Brain microvascular endothelial cell (primary cell): ENCODE data around the gene GALNT5.

ENCODE experiments used
- DNase-seq: peaks from one replicate; pipeline ENCODE4 v3.0.0-alpha.2; 2020
- H3K27ac ChIP-seq: fragments of 250-450 bp; sonication (Bioruptor Pico); 2 replicates; pipeline ENCODE4 v1.5.1; 2020; ENCODE audit warnings: mild to moderate bottlenecking, moderate library complexity
- H3K27me3 ChIP-seq: fragments of 250-450 bp; sonication (Bioruptor Pico); replicated peaks from 2 replicates; pipeline ENCODE4 v1.5.1; 2020; ENCODE audit warnings: mild to moderate bottlenecking
- H3K36me3 ChIP-seq: fragments of 250-450 bp; sonication (Bioruptor Pico); replicated peaks from 2 replicates; pipeline ENCODE4 v1.5.1; 2020; ENCODE audit warnings: mild to moderate bottlenecking
- H3K4me3 ChIP-seq: 2 replicates; pipeline ENCODE4 v1.5.1; 2011; ENCODE audit warnings: low read depth, mild to moderate bottlenecking, control low read depth, low read length, moderate library complexity
- in situ Hi-C: cut with HindIII; loops from 2 replicates; pipeline ENCODE4 v1.10.0; 2017; ENCODE audit warnings: low sequenced_read_pairs, low pct_ligation_motif_present
- TF ChIP-seq, protein P1 (sequence below): IDR thresholded peaks from 2 replicates; pipeline ENCODE4 v1.5.1; 2011; ENCODE audit warnings: low read depth, mild to moderate bottlenecking, moderate library complexity, low read length, control low read depth, inconsistent platforms; ENCODE audit errors: missing control alignments

The GALNT5 gene

DNA sequence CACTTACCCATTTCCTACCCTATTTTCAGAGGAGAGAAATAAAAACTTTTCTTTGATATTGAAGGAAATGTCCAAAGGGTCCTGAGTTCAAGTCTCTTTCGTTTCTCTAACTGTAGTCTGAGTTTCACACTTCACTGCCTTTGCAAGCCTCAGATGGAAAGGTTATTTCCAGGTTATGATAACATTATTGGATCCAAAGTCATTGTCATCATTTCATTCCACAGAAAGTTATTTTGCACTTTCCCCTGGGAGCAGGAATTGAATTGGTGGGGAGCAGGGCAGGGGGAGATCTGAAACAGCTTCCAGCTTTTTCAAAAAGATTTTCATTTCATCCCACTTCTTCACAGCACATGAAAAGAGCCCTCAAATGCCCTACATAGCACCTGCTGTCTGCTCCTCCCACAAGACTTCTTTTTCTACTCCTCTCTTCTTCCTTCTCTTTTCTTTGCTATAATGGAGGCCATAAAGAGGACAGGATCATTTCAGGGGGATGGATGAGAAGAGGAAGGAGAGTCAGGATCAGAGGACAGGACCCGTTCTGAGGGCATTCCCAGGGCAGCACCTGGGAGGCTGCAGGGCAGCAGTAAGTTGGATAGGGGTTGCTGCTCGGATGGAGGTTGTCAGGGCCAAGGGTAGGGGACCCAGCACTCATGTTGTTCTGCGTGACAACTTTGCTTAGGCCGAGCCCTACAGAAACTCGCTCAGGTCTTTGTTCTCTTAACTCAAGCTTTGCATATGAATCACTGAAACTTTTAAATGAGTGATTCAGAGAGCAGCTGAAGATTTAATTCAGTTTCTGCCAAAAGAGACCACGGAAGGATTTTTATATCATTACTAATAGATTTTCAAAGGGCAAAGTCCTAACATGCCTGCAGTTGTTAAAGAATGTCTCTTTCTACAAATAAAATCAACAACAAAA lies 11.4 kb upstream of the GALNT5 start:
- H3K4me3 ChIP-seq, result no peak overlapping the region
- no peaks in the 10 kb centered on the region for H3K36me3 ChIP-seq
- no peaks in the 10 kb centered on the region for H3K27me3 ChIP-seq
- in situ Hi-C loops, result no loop called here
- peak overlapping the region; percentile 95 for H3K27ac ChIP-seq
- DNase-seq, result peak; percentile 85
- TF ChIP-seq, protein P1, sequence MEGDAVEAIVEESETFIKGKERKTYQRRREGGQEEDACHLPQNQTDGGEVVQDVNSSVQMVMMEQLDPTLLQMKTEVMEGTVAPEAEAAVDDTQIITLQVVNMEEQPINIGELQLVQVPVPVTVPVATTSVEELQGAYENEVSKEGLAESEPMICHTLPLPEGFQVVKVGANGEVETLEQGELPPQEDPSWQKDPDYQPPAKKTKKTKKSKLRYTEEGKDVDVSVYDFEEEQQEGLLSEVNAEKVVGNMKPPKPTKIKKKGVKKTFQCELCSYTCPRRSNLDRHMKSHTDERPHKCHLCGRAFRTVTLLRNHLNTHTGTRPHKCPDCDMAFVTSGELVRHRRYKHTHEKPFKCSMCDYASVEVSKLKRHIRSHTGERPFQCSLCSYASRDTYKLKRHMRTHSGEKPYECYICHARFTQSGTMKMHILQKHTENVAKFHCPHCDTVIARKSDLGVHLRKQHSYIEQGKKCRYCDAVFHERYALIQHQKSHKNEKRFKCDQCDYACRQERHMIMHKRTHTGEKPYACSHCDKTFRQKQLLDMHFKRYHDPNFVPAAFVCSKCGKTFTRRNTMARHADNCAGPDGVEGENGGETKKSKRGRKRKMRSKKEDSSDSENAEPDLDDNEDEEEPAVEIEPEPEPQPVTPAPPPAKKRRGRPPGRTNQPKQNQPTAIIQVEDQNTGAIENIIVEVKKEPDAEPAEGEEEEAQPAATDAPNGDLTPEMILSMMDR, result no peak

DNA sequence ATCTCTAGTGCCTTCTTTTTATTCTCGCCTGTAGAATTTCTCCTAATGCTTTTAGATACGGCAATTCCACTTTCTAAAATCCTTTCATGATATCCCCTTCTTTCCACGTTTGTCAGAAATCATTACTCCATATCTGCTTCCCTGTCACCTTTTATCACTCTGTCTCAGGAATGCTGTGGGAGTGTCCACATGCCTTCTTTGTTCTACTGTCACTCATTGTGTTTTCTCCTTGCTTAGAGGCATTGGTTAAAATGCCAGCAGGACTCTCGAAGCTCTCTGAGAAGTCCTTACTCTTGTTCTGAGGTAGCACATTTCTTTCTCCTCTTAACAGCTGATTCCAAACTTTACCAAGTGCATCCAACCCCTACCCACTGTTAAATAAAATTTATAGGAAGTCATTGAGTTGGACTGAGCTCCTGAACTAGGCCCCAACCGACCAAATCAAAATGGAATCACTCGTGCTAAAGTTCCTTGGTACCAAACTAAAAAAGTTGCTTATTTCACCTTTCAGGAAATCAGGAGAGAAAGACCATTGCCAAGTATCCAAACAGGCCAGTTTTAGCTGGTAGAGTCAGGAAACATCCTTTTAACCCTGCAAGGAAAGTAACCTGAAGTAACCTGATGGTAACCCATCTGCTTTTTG lies 10.6 kb upstream of the GALNT5 start:
- no peak overlapping the region for H3K4me3 ChIP-seq
- TF ChIP-seq, protein P1, result no peak
- no peaks in the 10 kb centered on the region for H3K36me3 ChIP-seq
- H3K27ac ChIP-seq, result peak overlapping the region; percentile 95
- DNase-seq, result peak; percentile 40
- H3K27me3 ChIP-seq, result no peaks in the 10 kb centered on the region
- in situ Hi-C loops, result no loop called here

DNA sequence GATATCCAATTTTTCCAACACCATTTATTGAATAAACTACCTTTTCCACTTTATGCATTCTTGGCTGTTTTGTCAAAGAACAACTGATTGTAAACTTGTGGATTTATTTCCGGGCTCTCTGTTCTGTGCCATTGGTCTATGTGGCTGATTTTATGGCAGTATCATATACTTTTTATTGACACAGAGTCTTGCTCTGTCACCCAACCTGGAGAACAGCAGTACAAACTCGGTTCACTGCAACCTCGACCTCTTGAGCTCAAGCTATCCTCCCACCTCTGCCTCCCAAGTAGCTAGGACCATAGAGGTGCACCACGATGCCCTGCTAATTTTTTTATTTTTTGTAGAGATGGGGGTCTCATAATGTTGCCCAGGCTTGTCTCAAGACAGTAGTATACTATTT lies 6.7 kb upstream of the GALNT5 start:
- TF ChIP-seq, protein P1, result no peak
- in situ Hi-C loops, result no loop called here
- Histone ChIP-seq H3K27me3 (no peaks in the 10 kb centered on the region), H3K36me3 (no peaks in the 10 kb centered on the region), H3K27ac (no peak overlapping the region), H3K4me3 (no peak overlapping the region)
- DNase-seq, result no peak

DNA sequence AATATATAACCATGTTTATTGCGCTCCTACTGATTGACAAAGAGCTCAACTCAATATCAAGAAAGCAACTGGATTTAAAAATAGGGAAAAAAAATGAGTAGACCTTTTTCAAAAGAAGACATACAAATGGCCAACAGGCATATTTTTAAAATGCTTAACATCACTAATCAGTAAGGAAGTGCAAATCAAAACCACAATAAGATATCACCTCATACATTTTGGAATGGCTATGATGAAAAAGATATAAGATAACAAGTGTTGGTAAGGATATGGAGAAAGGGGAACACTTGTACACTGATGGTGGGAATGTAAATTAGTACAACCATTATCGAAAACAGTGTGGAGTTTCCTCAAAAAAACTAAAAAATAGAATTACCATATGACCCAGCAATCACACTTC lies 5.6 kb upstream of the GALNT5 start:
- Histone ChIP-seq H3K27me3 (no peaks in the 10 kb centered on the region), H3K27ac (no peak overlapping the region), H3K4me3 (no peak overlapping the region), H3K36me3 (no peaks in the 10 kb centered on the region)
- DNase-seq, result no peak
- TF ChIP-seq, protein P1, result no peak
- in situ Hi-C loops, result no loop called here

DNA sequence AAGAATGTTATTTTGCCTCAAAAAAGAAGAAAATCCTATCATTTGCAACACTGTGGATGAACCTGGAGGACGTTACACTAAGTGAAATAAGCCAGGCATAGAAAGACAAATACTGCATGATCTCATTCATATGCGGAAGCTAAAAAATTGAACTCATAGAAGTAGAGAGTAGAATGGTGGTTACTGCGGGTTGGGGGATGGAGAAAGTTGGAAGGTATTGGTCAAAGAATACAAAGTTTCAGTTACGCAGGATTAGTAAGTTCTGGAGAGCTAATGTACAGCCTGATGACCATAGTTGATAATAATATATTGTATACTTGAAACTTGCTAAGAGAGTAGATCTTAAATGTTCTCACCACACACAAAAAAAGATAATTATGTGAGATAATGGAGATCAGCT lies 5.0 kb upstream of the GALNT5 start:
- in situ Hi-C loops, result no loop called here
- Histone ChIP-seq H3K27me3 (no peaks in the 10 kb centered on the region), H3K27ac (no peak overlapping the region), H3K36me3 (no peaks in the 10 kb centered on the region), H3K4me3 (no peak overlapping the region)
- TF ChIP-seq, protein P1, result no peak
- DNase-seq, result no peak

DNA sequence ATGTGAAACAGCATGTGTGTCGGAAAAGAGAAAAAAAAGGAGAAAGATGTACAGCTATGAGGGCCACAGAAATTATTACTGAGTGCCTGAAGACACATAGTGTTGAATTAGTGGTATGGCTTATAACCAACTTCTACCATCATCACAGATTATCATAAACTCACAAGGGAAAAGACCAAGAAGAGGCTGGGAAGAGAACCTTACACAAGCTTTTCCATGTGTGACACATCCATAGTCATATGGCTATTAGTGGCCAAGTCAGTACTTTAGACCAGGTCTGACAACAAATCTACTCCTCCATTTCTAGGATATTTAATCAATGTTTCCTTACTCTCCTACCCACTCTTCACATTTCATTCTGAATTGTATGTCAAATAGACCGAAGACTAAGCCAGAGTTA lies 3.5 kb upstream of the GALNT5 start:
- no peak for DNase-seq
- in situ Hi-C loops, result no loop called here

More for the DNA sequence above, 3.5 kb upstream of the GALNT5 start:
- TF ChIP-seq, protein P1, result no peak
- no peak overlapping the region for H3K4me3 ChIP-seq
- no peaks in the 10 kb centered on the region for H3K36me3 ChIP-seq
- H3K27me3 ChIP-seq, result no peaks in the 10 kb centered on the region
- no peak overlapping the region for H3K27ac ChIP-seq
